ENCODE measurements around the gene TPPP3.
"Not testable (repeated sequence)": the region's sequence is repeated elsewhere in the genome, so short reads cannot be mapped to it uniquely, and the experiment has no call there.

Gene TPPP3

GRCh38 chr16:67425580-67425979 lies 32.3 kb upstream of the TPPP3 start:
- DNase-seq, result no peak

- DNase-seq, result no peak
Observed at GRCh38 chr16:67425061-67425460, 31.8 kb upstream of the TPPP3 start.

DNA sequence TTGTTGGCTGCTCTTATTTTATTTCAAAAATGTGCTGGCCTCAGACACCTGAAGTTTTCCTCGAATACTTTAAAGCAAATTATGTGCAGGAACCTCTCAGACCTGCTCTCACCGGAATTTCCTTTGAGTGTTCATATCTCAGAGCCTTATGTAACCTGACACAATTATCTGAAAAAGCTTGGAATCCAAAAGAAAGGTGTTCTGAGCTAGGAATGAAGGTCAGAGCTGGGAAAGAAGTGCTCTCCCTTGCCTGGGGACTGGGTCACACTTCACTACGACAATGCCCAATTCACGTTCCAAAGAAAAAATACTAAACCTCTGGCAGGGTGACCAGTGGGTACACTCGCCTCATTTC lies 30.9 kb upstream of the TPPP3 start:
- DNase-seq, result no peak

DNA sequence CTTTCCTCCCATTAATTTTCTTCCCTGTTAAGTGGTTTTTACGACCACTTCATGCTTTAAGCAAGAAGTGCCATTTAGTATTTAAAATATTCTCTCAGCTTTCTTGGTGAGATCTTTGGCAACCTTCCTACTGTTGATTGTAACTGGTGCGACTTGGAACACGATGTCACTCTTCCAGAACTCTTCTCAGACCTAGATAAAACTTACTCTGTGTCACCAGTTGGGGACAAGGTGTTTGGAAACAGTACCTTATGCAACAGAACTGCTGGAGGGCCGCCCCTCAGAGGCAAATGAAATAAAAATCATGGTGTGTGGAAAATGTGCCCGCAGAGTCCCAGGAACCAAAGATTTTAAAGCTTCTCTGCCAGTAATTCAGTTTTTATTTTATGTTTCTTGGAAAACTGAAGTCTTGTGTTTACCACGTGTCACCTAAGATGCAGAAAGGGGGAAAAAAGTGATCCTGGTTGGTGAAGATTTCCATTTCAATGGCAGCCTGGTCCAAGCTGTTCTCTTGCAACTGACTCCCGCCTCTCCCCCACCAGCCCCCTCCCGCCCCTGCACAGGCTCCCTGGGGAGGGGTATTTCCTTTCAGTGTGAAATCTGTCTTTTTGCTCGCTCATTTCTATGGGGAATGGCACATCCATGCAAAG lies 30.4 kb upstream of the TPPP3 start:
- DNase-seq, result no peak

- DNase-seq, result no peak
Observed at GRCh38 chr16:67423015-67423414, 29.7 kb upstream of the TPPP3 start.

DNA sequence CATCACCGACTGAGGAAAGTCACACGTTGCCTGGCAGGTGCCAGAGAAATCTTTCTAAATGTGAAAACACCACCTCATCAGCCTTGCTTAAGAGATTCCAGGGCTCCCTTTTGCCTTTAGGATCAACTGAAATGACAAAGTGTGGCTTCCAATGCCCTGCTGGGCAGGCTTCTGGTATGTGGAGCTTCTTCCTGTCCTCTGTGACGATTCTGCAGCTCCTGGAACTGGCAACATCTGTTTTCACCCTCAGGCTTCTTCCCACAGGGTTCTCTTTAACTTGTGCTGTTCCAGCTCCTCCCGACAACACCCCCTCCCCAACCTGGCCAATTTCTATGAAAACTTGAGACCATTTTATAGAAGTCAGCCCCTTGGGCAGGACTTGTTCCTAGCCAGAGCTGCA lies 27.7 kb upstream of the TPPP3 start:
- DNase-seq, result no peak

DNA sequence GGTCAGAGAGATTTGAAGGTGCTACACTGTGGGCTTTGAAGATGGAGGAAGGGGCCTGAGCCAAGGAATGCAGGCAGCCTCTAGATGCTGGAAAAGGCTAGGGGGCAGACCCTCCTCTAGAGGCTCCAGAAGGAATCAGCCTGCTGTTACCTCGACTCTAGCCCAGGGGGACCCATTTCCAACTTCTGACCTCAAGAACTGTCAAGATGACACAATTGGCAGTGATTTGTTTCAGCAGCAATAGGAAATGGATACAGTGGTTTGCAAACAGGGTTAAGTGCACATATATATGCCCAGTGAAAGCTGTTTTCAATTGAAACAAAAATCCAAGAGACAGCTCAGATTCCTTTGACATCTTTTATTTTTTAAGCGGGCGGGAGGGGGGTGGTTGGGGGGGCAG lies 26.6 kb upstream of the TPPP3 start:
- DNase-seq, result no peak

DNA sequence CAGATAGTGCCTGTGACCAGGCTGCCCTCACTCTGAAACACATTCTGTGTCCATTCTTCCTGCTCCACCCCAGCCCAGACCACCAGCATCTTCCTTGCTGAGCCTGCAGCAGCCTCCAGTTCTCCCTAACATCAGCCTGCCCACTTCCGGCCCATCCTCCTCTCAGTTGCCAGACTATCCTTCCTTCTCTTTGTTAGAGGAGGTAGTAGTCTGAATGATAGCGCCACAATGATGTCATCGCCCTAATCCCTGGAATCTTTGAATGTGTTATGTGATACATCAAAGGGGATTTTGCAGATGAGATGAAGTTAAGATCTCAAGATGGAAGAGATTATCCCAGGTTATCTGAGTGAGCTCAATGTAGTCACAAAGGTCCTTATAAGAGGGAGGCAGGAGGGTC lies 26.2 kb upstream of the TPPP3 start:
- DNase-seq, result no peak

DNA sequence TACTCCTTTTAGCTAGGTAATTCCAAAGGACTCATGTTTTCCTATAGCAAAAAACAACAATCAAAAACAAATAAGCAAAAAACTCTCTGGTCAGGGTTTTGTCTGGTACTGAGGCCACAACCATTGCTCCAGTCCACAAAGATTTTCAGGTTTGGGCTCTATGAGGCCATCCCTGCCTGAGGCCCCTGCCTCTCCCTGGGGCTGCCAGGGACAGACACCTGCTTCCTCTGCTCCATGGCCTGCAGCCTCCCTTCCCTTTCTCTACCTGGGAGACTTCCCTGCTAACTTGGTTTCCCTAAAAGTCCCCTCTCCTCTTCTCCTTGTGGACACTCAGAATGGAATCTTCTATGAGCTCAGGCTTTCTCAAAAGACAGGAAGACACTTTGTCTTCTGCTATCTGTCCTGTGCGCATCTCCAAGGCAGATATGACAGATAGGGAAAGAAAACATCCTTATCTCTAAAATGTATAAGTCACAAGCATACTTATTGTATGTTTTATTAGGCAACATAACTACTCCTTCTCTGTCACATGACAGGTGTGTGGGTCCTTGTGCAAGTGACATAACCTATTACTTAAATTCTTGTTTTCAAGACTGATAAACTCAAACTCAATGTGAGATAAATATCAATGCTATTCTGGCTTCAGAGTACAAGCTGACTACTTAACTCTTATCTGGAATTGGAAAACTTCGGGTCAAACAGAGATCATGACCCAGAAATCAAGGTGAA lies 24.2 kb upstream of the TPPP3 start:
- DNase-seq, result no peak

DNA sequence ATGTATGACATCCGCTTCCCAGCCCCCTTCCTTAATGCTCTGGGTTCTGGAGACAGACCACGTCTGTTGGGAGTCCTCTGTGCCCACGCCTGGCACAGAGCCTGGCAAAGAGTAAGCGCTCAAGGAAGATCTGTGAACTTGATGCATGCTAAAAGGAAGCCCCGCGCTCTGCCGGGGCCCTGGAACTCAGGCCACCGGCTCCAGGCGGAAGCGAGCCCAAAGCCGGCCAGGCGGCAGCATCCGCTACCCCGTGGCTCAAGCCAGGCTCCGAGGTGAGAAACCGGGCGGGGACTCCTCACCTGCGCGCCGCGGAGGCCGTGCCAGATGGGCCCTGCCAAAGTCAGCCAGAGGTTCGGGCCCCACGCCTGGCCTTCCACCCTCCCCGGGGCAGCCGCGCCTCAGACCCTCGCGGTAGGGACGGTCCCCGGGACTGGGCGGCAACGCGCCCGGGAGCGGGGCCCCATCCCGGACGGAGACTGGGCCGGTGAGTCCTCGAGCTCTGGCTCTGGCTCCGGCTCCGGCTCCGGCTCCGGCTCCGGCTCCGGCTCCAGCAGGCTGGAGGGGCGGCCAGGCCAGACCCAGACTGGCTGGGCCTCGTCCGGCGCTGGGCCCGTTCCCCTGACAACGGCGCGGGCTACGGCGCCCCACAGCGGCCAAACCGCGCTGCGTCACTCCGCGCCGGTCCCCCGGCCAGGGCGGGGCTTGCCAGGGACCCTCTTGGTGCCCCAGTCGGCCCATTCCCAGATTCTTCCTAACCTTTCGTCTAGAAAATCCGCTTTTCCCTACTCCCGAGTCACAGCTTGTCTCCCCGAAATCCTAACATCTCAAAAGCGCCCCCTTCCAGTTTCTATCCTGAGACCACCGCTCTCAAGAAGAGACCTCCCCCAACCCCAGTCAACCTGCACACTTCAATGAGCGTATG lies 22.8 kb upstream of the TPPP3 start, which contains the start of gene ZDHHC1:
ZDHHC1 (minus strand) TSS at position 606 of the 922 bp plus-strand sequence. CDS start 8,702 bp downstream, outside the sequence.
- peak; percentile 44 for DNase-seq

GRCh38 chr16:67415421-67415820 lies 22.1 kb upstream of the TPPP3 start:
- not testable (repeated sequence) for DNase-seq

DNA sequence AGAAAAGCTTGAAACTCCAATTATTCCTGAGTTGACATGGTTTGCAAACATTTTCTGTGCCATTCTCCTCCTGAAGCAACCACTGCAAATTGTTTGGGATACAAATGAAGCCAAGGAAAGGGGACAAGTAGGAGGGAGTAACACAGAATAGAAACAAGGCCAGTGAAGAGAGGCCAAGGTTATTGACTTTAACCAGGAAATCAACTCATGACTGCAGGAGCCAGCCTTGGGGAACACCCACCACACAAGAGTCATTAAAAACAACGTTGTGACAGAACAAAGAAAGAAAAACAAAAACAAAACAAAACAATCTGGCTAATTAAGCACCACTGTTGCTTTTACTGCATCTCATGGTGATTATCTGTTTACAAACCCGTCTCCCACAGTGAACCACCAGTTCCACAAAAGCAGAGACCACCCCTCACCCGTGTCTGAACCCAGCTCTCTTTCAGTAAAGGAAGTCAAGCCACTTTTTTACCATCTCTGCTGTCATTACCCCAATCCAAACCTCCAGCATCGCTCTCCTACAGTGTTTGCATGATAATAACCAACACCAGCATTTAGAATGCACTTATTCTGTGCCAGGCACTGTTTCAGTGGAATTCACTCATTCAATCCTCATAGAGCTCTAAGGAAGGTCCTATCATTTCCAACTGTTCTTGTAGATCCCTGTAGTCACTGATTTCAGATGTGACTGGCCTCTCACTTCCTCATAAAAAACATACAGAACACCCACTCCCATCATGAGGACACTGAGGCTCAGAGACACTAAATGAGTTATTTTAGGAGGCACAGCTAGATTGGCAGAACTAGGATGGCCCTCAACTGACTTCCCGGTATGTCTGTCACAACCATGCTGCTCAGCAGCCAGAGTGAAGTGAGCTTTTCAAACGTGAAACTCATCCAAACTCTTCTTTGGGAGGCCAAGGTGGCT lies 20.9 kb upstream of the TPPP3 start:
- no peak for DNase-seq

GRCh38 chr16:67412294-67412693 lies 19.0 kb upstream of the TPPP3 start:
- no peak for DNase-seq

DNA sequence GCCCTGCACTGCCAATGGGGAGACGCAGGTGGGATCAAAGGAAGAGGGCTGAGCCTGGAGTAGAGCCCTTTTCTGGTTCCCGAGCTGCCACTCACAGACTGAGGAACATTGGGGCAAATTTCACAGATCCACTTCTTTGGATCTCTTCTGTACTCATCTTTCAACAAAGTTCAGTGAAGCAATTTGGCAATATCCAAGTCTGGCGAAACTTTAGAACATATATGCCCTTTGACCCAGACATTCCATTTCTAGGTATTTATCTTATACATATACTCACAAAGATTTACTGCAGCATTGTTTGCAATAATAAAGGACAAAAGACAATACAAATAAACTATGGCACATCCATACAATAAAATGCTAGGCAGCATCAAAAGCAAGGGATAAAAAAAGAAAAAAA lies 18.0 kb upstream of the TPPP3 start:
- DNase-seq, result no peak

- no peak for DNase-seq
Observed at GRCh38 chr16:67409631-67410030, 16.3 kb upstream of the TPPP3 start.

- DNase-seq, result no peak
Observed at GRCh38 chr16:67407788-67408452, 14.6 kb upstream of the TPPP3 start.

DNA sequence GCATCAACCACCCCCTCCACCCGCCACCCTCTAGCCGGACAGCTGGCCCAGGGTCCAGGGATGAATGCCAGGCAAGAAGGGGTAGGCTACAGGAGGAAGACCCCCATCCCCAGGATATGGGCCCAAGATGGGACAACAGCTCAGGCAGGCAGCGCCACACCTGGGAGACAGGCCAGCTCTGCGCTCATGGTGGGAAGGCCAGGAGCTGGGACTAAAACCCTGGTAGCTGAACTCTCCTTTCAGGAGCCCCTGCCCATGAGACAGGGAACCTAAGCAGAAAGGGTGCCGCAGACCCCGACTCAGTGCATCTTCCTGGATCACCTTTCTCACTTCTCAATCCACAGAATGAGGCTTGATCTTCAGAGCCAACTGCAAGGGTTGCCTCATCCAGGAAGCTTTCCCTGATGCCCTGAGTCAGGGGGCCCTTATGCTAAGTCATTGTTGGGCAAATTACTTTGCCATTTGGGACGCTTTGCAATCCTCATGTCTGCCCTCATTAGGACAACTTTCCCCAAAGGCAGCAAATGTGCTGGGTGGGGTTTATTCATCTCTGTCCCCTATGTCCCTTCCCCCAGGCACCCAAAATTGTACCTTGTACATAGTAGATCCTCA lies 14.0 kb upstream of the TPPP3 start:
- DNase-seq, result no peak

- no peak for DNase-seq
Observed at GRCh38 chr16:67406111-67406971, 13.0 kb upstream of the TPPP3 start.

DNA sequence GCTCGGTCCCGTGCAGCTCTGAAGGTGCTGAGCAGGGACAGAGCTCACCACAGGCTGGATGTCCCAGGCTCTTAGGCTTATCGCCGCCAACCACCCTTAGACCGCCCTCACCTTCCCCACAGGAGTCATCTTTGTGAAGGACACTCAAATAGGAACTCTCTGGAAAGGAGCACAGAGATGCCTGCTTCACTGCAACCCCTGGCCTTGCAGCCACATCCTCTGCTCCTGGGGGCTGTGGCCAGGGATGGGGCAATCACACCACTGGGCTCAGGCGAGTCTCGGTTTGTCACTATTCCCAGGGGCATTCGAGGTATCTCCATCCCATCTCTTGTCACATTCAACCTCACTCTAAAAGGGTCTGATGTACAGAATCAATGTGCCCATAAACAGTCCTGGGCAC lies 12.0 kb upstream of the TPPP3 start:
- no peak for DNase-seq

- DNase-seq, result peak; percentile 83
Observed at GRCh38 chr16:67404740-67405226, 11.5 kb upstream of the TPPP3 start.

All from NCI-H510A (cell line).